ENCODE results near the gene CDON.

The CDON gene

DNA sequence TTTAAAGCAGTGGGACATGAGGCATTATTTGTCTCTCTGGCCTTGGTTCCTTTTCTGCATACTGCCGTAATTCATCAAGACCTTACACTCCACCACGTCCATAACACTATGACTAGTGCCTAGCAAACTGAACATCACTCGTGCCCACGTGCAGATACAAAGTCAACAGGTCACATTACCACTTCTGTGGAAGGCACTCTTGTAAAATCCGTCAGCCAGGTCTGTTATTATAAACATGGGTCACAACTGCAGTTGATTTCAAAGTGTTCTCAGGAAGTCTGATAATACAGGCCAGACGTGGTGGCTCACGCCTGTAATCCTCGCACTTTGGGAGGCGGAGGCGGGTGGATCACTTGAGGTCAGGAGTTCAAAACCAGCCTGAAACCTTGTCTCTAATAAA lies 102.7 kb downstream of the CDON start:
- Histone ChIP-seq H3K9ac (ENCODE audit: low read depth, low read length, poor library complexity, severe bottlenecking) (no peak overlapping the region), H3K4me2 (ENCODE audit: low read depth, low read length, poor library complexity, severe bottlenecking) (no peak overlapping the region), H3F3A (ENCODE audit: low read depth) (no peaks in the 10 kb centered on the region), H3K9me3 (ENCODE audit: insufficient read depth, low read depth, low read length) (no peaks in the 10 kb centered on the region; the same call in 1 of the 2 replicates), H4K20me1 (ENCODE audit: insufficient read depth, low read length, poor library complexity, severe bottlenecking) (no peaks in the 10 kb centered on the region), H3K9me2 (replicated peaks; ENCODE audit: low read depth, low read length) (no peaks in the 10 kb centered on the region), H3K27me3 (ENCODE audit: insufficient read depth, low read length, poor library complexity, severe bottlenecking) (no peaks in the 10 kb centered on the region), H3K4me1 (ENCODE audit: insufficient read depth, low read length, poor library complexity, severe bottlenecking) (no peaks in the 10 kb centered on the region), H3K4me3 (ENCODE audit: low read length, poor library complexity, severe bottlenecking) (no peak overlapping the region), H3K36me3 (ENCODE audit: insufficient read depth, low read length) (no peaks in the 10 kb centered on the region), H2AFZ (ENCODE audit: low read length) (no peak overlapping the region), H3K79me2 (ENCODE audit: insufficient read depth, low read length) (no peaks in the 10 kb centered on the region)
- TF ChIP-seq, protein P1, sequence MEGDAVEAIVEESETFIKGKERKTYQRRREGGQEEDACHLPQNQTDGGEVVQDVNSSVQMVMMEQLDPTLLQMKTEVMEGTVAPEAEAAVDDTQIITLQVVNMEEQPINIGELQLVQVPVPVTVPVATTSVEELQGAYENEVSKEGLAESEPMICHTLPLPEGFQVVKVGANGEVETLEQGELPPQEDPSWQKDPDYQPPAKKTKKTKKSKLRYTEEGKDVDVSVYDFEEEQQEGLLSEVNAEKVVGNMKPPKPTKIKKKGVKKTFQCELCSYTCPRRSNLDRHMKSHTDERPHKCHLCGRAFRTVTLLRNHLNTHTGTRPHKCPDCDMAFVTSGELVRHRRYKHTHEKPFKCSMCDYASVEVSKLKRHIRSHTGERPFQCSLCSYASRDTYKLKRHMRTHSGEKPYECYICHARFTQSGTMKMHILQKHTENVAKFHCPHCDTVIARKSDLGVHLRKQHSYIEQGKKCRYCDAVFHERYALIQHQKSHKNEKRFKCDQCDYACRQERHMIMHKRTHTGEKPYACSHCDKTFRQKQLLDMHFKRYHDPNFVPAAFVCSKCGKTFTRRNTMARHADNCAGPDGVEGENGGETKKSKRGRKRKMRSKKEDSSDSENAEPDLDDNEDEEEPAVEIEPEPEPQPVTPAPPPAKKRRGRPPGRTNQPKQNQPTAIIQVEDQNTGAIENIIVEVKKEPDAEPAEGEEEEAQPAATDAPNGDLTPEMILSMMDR (conservative IDR thresholded peaks at IDR 0.05; ENCODE audit: low read length), result no peak
- no peak for TF ChIP-seq EZH2phosphoT487 (IDR thresholded peaks at IDR 0.05; ENCODE audit: borderline replicate concordance)

DNA sequence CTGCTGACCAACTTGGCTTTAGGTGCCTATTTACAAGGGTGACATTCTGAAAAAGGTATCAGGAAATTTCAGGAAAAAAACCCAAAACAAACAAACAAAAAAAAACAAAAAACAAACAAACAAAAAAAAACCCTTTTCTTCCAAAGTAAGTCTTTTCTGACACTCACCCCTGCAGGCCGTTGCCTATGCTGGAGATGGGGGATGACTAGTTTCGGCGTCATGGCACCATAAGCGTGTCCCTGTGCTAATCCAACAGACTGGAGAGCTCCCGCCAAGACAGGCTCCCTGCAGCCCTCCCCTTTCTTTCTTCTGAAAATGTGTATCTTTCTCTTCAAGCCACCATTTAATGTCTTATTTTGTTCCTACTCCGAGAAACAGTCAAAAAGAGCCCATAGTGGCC lies 103.2 kb downstream of the CDON start:
- Histone ChIP-seq H3K36me3 (ENCODE audit: insufficient read depth, low read length) (no peaks in the 10 kb centered on the region), H3K9ac (ENCODE audit: low read depth, low read length, poor library complexity, severe bottlenecking) (no peak overlapping the region), H2AFZ (ENCODE audit: low read length) (no peak overlapping the region), H3K4me1 (ENCODE audit: insufficient read depth, low read length, poor library complexity, severe bottlenecking) (no peaks in the 10 kb centered on the region), H3K79me2 (ENCODE audit: insufficient read depth, low read length) (no peaks in the 10 kb centered on the region), H4K20me1 (ENCODE audit: insufficient read depth, low read length, poor library complexity, severe bottlenecking) (no peaks in the 10 kb centered on the region), H3K9me3 (ENCODE audit: insufficient read depth, low read depth, low read length) (no peaks in the 10 kb centered on the region; the same call in 1 of the 2 replicates), H3K9me2 (replicated peaks; ENCODE audit: low read depth, low read length) (no peaks in the 10 kb centered on the region), H3K4me2 (ENCODE audit: low read depth, low read length, poor library complexity, severe bottlenecking) (no peak overlapping the region), H3K27me3 (ENCODE audit: insufficient read depth, low read length, poor library complexity, severe bottlenecking) (no peaks in the 10 kb centered on the region), H3F3A (ENCODE audit: low read depth) (no peaks in the 10 kb centered on the region), H3K4me3 (ENCODE audit: low read length, poor library complexity, severe bottlenecking) (no peak overlapping the region)
- TF ChIP-seq, protein P1 (conservative IDR thresholded peaks at IDR 0.05; ENCODE audit: low read length), result no peak
- TF ChIP-seq EZH2phosphoT487 (IDR thresholded peaks at IDR 0.05; ENCODE audit: borderline replicate concordance), result no peak

DNA sequence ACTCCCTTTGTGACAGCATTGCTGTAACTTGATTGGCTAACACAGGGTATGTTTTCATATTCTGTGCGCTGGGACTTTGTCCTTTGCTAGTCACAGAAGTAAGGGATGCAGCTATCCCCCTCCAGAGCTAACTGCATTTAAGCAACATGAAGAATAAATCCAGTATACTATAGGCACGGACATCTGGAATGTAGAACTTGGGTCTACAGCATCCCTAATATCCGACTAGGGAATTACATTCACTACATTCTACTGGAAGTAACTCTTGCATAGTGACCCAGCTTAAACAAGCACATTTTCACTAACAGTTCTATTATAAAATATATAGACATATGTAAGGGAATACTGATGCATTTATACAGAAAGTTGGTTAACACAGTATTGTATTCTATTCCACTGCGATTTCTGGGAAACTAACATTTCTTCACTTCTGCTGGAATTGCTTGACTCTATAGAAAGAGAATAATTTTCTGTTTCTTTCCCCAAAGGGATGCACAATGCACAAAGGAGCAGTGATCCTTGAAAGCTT lies 103.7 kb downstream of the CDON start:
- H3K4me1 ChIP-seq (ENCODE audit: insufficient read depth, low read length, poor library complexity, severe bottlenecking), result no peaks in the 10 kb centered on the region
- H3F3A ChIP-seq (ENCODE audit: low read depth), result no peaks in the 10 kb centered on the region
- H3K27me3 ChIP-seq (ENCODE audit: insufficient read depth, low read length, poor library complexity, severe bottlenecking), result no peaks in the 10 kb centered on the region
- no peaks in the 10 kb centered on the region for H3K9me2 ChIP-seq (replicated peaks; ENCODE audit: low read depth, low read length)
- H3K4me2 ChIP-seq (ENCODE audit: low read depth, low read length, poor library complexity, severe bottlenecking), result no peak overlapping the region
- no peaks in the 10 kb centered on the region; the same call in 1 of the 2 replicates for H3K9me3 ChIP-seq (ENCODE audit: insufficient read depth, low read depth, low read length)
- no peak overlapping the region for H3K9ac ChIP-seq (ENCODE audit: low read depth, low read length, poor library complexity, severe bottlenecking)
- H2AFZ ChIP-seq (ENCODE audit: low read length), result no peak overlapping the region
- TF ChIP-seq EZH2phosphoT487 (IDR thresholded peaks at IDR 0.05; ENCODE audit: borderline replicate concordance), result no peak
- TF ChIP-seq, protein P1 (conservative IDR thresholded peaks at IDR 0.05; ENCODE audit: low read length), result no peak
- no peak overlapping the region for H3K4me3 ChIP-seq (ENCODE audit: low read length, poor library complexity, severe bottlenecking)
- no peaks in the 10 kb centered on the region for H3K79me2 ChIP-seq (ENCODE audit: insufficient read depth, low read length)
- no peaks in the 10 kb centered on the region for H4K20me1 ChIP-seq (ENCODE audit: insufficient read depth, low read length, poor library complexity, severe bottlenecking)
- H3K36me3 ChIP-seq (ENCODE audit: insufficient read depth, low read length), result no peaks in the 10 kb centered on the region
